ENCODE data around the gene GIMAP5.
"Not testable (repeated sequence)": the region's sequence is repeated elsewhere in the genome, so short reads cannot be mapped to it uniquely, and the experiment has no call there.

The GIMAP5 gene

DNA sequence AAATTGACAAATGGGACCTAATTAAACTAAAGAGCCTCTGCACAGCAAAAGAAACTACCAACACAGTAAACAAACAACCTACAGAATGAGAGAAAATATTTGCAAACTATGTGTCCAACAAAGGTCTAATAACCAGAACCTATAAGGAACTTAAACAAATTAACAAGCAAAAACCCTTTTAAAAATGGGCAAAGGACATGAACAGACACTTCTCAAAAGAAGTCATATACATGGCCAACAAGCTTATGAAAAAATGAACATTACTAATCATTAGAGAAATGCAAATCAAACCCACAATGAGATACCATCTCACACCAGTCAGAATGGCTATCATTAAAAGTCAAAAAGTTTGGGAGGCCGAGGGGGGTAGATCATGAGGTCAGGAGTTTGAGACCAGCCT lies 36.9 kb downstream of the GIMAP5 start:
- H3K4me1 Mint-ChIP-seq (ENCODE audit: low read depth); H3K4me3 Mint-ChIP-seq; H3K36me3 Mint-ChIP-seq (ENCODE audit: low read depth); H3K27me3 Mint-ChIP-seq; H3K27ac Mint-ChIP-seq: not testable (repeated sequence)
- H3K9me3 Mint-ChIP-seq: peaks cover 12% of the 10 kb centered on the region

GRCh38 chr7:150778014-150778737 lies 41.0 kb downstream of the GIMAP5 start:
- H3K27me3 Mint-ChIP-seq: no peaks in the 10 kb centered on the region
- peaks cover 9% of the 10 kb centered on the region for H3K36me3 Mint-ChIP-seq (ENCODE audit: low read depth)
- peaks cover 11% of the 10 kb centered on the region for H3K9me3 Mint-ChIP-seq
- H3K4me3 Mint-ChIP-seq: no peak overlapping the region
- H3K4me1 Mint-ChIP-seq (ENCODE audit: low read depth): no peaks in the 10 kb centered on the region
- H3K27ac Mint-ChIP-seq: no peak overlapping the region

- no peak overlapping the region for H3K4me3 Mint-ChIP-seq
- H3K4me1 Mint-ChIP-seq (ENCODE audit: low read depth): no peaks in the 10 kb centered on the region
- H3K27ac Mint-ChIP-seq: no peak overlapping the region
- H3K9me3 Mint-ChIP-seq: peaks cover 5% of the 10 kb centered on the region
- no peaks in the 10 kb centered on the region for H3K27me3 Mint-ChIP-seq
- peaks cover 5% of the 10 kb centered on the region for H3K36me3 Mint-ChIP-seq (ENCODE audit: low read depth)
These were observed 41.6 kb downstream of the GIMAP5 start for GRCh38 chr7:150778738-150779301.

- Mint-ChIP-seq H3K4me1 (ENCODE audit: low read depth) (no peaks in the 10 kb centered on the region), H3K9me3 (no peaks in the 10 kb centered on the region), H3K27me3 (no peaks in the 10 kb centered on the region), H3K4me3 (no peak overlapping the region), H3K36me3 (ENCODE audit: low read depth) (no peaks in the 10 kb centered on the region), H3K27ac (no peak overlapping the region)
These were observed 43.1 kb downstream of the GIMAP5 start for GRCh38 chr7:150780292-150780691.

- Mint-ChIP-seq H3K4me1 (ENCODE audit: low read depth) (peaks cover 5% of the 10 kb centered on the region), H3K9me3 (no peaks in the 10 kb centered on the region), H3K4me3 (no peak overlapping the region), H3K36me3 (ENCODE audit: low read depth) (no peaks in the 10 kb centered on the region), H3K27me3 (peaks cover 4% of the 10 kb centered on the region), H3K27ac (no peak overlapping the region)
These were observed 43.9 kb downstream of the GIMAP5 start for GRCh38 chr7:150781103-150781502.

- peaks cover 5% of the 10 kb centered on the region for H3K4me1 Mint-ChIP-seq (ENCODE audit: low read depth)
- peaks cover 4% of the 10 kb centered on the region for H3K27me3 Mint-ChIP-seq
- H3K27ac Mint-ChIP-seq: no peak overlapping the region
- H3K36me3 Mint-ChIP-seq (ENCODE audit: low read depth): no peaks in the 10 kb centered on the region
- H3K4me3 Mint-ChIP-seq: no peak overlapping the region
- H3K9me3 Mint-ChIP-seq: no peaks in the 10 kb centered on the region
These were observed 44.7 kb downstream of the GIMAP5 start for GRCh38 chr7:150781961-150782360.

DNA sequence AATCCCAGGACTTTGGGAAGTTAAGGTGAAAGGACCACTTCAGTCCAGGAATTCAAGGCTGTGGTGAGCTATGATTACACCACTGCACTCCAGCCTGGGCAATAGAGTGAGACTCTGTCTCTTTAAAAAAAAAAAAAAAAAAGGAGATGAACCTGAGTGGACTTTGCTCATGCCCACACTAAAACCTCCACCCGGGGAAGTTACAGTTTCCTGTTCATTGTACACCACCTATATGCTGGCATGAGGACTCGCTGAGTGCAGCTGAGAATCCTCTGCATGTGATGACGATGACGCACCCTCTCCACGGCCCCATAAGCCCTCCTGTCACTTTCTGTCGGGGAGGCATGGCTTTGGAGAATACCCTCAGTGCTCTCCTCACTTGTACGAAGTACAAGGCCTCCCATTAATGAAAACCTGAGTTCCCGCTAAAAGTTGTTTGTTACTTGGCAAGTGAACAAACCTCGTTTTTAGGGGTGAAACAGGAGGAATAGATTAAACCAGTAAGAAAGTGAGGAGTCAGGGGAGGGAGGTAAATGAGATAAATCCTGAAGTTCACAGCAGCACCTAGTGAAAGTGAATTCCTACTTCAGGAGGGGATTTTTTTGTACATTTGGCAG lies 47.0 kb downstream of the GIMAP5 start:
- Mint-ChIP-seq H3K9me3 (no peaks in the 10 kb centered on the region), H3K36me3 (ENCODE audit: low read depth) (no peaks in the 10 kb centered on the region), H3K27ac (no peak overlapping the region), H3K4me1 (ENCODE audit: low read depth) (peaks cover 5% of the 10 kb centered on the region), H3K4me3 (no peak overlapping the region), H3K27me3 (peaks cover 4% of the 10 kb centered on the region)

GRCh38 chr7:150784954-150785353 lies 47.7 kb downstream of the GIMAP5 start:
- Mint-ChIP-seq H3K36me3 (ENCODE audit: low read depth) (no peaks in the 10 kb centered on the region), H3K27ac (no peak overlapping the region), H3K9me3 (no peaks in the 10 kb centered on the region), H3K4me3 (no peak overlapping the region), H3K27me3 (peaks cover 4% of the 10 kb centered on the region), H3K4me1 (ENCODE audit: low read depth) (peaks cover 5% of the 10 kb centered on the region)

GRCh38 chr7:150787321-150788281 lies 50.4 kb downstream of the GIMAP5 start:
- H3K9me3 Mint-ChIP-seq: no peaks in the 10 kb centered on the region
- H3K27ac Mint-ChIP-seq: no peak overlapping the region
- no peak overlapping the region for H3K4me3 Mint-ChIP-seq
- H3K36me3 Mint-ChIP-seq (ENCODE audit: low read depth): no peaks in the 10 kb centered on the region
- peaks cover 5% of the 10 kb centered on the region for H3K4me1 Mint-ChIP-seq (ENCODE audit: low read depth)
- peaks cover 4% of the 10 kb centered on the region for H3K27me3 Mint-ChIP-seq

DNA sequence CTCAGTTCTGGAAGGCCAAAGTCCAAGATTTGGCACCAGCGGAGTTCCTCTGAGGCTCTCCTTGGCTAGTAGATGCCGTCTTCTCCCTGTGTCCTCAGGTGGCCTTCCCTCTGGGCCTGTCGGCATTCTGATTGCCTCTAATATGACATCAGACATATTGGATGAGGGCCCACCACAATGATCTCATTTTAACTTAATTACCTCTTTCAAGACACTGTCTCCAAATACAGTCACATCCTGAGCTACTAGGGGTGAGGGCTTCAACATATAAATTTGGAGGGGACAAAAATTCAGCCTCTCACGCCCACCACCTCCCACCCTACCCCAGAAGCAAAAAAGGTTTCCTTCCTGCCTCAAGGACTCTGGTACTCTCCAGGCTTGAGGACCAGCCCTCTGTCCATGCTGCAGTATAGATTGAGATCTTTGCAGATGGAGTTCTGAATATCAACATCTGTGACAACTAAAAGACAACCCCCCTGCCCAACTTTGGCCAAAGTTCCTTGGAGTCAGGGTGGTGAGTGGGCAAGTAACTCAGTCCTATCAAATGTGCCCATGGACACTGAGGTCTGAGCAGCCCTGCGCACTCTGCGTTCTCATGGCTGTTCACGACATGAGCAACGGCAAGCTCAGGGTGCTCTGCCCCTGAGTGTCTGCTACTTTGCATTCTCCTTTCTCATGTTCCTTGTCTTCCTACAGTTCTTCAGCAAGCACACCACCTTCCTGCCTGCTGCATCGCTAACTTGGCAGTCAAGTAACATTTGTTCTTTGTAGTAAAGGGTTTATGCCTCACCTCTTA lies 51.5 kb downstream of the GIMAP5 start:
- no peak overlapping the region for H3K27ac Mint-ChIP-seq
- H3K9me3 Mint-ChIP-seq: no peaks in the 10 kb centered on the region

GRCh38 chr7:150790416-150791075 lies 53.3 kb downstream of the GIMAP5 start:
- Mint-ChIP-seq H3K36me3 (ENCODE audit: low read depth) (no peaks in the 10 kb centered on the region), H3K27ac (no peak overlapping the region), H3K4me3 (no peak overlapping the region), H3K27me3 (peaks cover 4% of the 10 kb centered on the region), H3K9me3 (no peaks in the 10 kb centered on the region), H3K4me1 (ENCODE audit: low read depth) (peaks cover 5% of the 10 kb centered on the region)

More for the DNA sequence above, 51.5 kb downstream of the GIMAP5 start:
- Mint-ChIP-seq H3K4me3 (no peak overlapping the region), H3K36me3 (ENCODE audit: low read depth) (no peaks in the 10 kb centered on the region), H3K27me3 (peaks cover 4% of the 10 kb centered on the region), H3K4me1 (ENCODE audit: low read depth) (peaks cover 5% of the 10 kb centered on the region)

DNA sequence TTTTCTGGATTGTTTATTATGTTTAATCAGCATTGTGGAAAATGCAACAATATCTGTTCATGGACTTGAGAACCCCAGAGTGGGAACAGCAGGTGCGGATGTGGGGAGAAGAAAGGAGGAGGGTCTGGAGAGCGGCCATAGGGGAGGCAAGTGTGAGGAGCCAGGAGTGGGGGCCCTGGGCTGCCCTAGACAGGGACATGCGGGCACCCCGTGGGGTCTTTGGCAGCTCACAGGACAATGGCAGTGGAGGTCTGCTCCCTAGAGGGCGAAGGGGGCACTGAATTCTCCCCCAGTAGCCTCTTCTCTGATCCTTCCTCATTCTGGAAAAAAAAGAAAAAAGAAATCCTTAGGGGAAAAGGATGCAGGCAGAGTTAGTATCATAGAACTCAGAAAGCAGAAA lies 54.1 kb downstream of the GIMAP5 start:
- no peaks in the 10 kb centered on the region for H3K36me3 Mint-ChIP-seq (ENCODE audit: low read depth)
- no peaks in the 10 kb centered on the region for H3K4me1 Mint-ChIP-seq (ENCODE audit: low read depth)
- H3K9me3 Mint-ChIP-seq: no peaks in the 10 kb centered on the region
- H3K27me3 Mint-ChIP-seq: peaks cover 6% of the 10 kb centered on the region
- no peak overlapping the region for H3K27ac Mint-ChIP-seq
- H3K4me3 Mint-ChIP-seq: no peak overlapping the region

- no peak overlapping the region for H3K4me3 Mint-ChIP-seq
- H3K4me1 Mint-ChIP-seq (ENCODE audit: low read depth): no peaks in the 10 kb centered on the region
- H3K36me3 Mint-ChIP-seq (ENCODE audit: low read depth): no peaks in the 10 kb centered on the region
- H3K9me3 Mint-ChIP-seq: no peaks in the 10 kb centered on the region
- no peak overlapping the region for H3K27ac Mint-ChIP-seq
- peaks cover 8% of the 10 kb centered on the region for H3K27me3 Mint-ChIP-seq
These were observed 54.7 kb downstream of the GIMAP5 start for GRCh38 chr7:150791746-150792452.
